Panc1 (cell line): Measurements from ENCODE around the gene HMMR. TPM values are rescaled to one million over a fixed set of nuclear protein-coding genes. Genes with fewer than 3 reads are reported as not detected.

Experiments
- ATAC-seq: fragments of 200-7000 bp; cut with Tn5 transposase; 2 replicates; pipeline ENCODE4 v1.9.1; 2020; ENCODE audit warnings: mild to moderate bottlenecking, moderate library complexity
- BruUV-seq: library from RNA; stranded (reverse); fragments of 400-500 nt; replicated peaks from 2 replicates; lab custom pipeline; 2021; lab: Mats Ljungman, UMichigan
- CTCF ChIA-PET: fragments of 300-600 bp; sonication (Branson Sonifier 250); formaldehyde crosslinking; loops from one replicate; lab custom pipeline; 2022; ENCODE audit warnings: antibody characterized with exemption; lab: Charles Lee
- POLR2A ChIA-PET: fragments of 300-600 bp; sonication (Branson Sonifier 250); formaldehyde crosslinking; loops from one replicate; lab custom pipeline; 2022; ENCODE audit warnings: antibody characterized with exemption; lab: Charles Lee
- DNase-seq: peaks from one replicate; pipeline ENCODE4 v3.0.0-alpha.2; 2010; ENCODE audit warnings: low read depth, low spot score
- H3K27ac ChIP-seq: 2 replicates; pipeline ENCODE4 v1.5.1; 2011; ENCODE audit warnings: mild to moderate bottlenecking, low read length, inconsistent platforms
- H3K27me3 ChIP-seq: fragments of 200-500 bp; sonication (Bioruptor generic); 2 replicates; pipeline ENCODE4 v1.6.0; 2014; ENCODE audit warnings: low read length, inconsistent platforms; ENCODE audit not compliant: control insufficient read depth, insufficient read depth
- H3K36me3 ChIP-seq: fragments of 200-500 bp; sonication (Bioruptor generic); 2 replicates; pipeline ENCODE4 v1.5.1; 2014; ENCODE audit warnings: inconsistent platforms, mild to moderate bottlenecking, low read length, moderate library complexity; ENCODE audit not compliant: control insufficient read depth, insufficient read depth
- H3K4me1 ChIP-seq: 2 replicates; pipeline ENCODE4 v1.5.1; 2011; ENCODE audit warnings: inconsistent platforms, mild to moderate bottlenecking, low read length, moderate library complexity; ENCODE audit not compliant: control insufficient read depth, insufficient read depth
- H3K4me3 ChIP-seq, 2 experiments: 2 replicates each; pipeline ENCODE4 v1.5.1; 2011 to 2012; ENCODE audit warnings: low read depth in 2 of 2, low read length in 2 of 2, mild to moderate bottlenecking in 2 of 2, inconsistent platforms in 1 of 2, moderate library complexity in 1 of 2
- H3K9me3 ChIP-seq: fragments of 200-500 bp; sonication (Bioruptor generic); 2 replicates; pipeline ENCODE4 v1.5.1; 2014; ENCODE audit warnings: low read depth, mild to moderate bottlenecking, inconsistent platforms, low read length, moderate library complexity; ENCODE audit not compliant: control insufficient read depth, insufficient read depth
- POLR2AphosphoS5 ChIP-seq: IDR thresholded peaks from 2 replicates; pipeline ENCODE4 v1.6.1; 2012; ENCODE audit warnings: mild to moderate bottlenecking, low read depth, low read length, moderate library complexity
- SIN3A ChIP-seq: IDR thresholded peaks from 2 replicates; pipeline ENCODE4 v1.6.1; 2012; ENCODE audit warnings: low read depth, mild to moderate bottlenecking, low read length, moderate library complexity, borderline replicate concordance; ENCODE audit not compliant: insufficient read depth
- TCF7L2 ChIP-seq: IDR thresholded peaks from 2 replicates; pipeline ENCODE4 v1.6.1; 2011; ENCODE audit warnings: mild to moderate bottlenecking, low read depth, low read length, inconsistent platforms
- in situ Hi-C: cut with HindIII; loops from 2 replicates; pipeline ENCODE4 v1.10.0; 2016; ENCODE audit warnings: low sequenced_read_pairs, low pct_unique_long_range_greater_than_20kb
- intact Hi-C: fragments of 100-400 bp; cut with micrococcal nuclease; formaldehyde crosslinking; loops from one replicate; pipeline ENCODE4 v1.10.0; 2022; ENCODE audit not compliant: unreplicated experiment
- total RNA-seq: library from RNA; stranded (reverse); gene quantifications from one replicate; pipeline ENCODE4 v1.2.1, GENCODE V29; 2021; ENCODE audit not compliant: unreplicated experiment
- TF ChIP-seq, protein P1 (sequence below): fragments of 450-650 bp; IDR thresholded peaks from 2 replicates; pipeline ENCODE4 v1.5.1; 2017; ENCODE audit warnings: mild to moderate bottlenecking
- TF ChIP-seq, protein P2 (sequence below), 2 experiments: IDR thresholded peaks; 2 replicates each; pipeline ENCODE4 v1.6.1; 2011 to 2012; ENCODE audit warnings: low read depth in 2 of 2, control low read depth in 1 of 2, low read length in 1 of 2, mild to moderate bottlenecking in 1 of 2, moderate library complexity in 1 of 2; ENCODE audit not compliant: insufficient read depth in 1 of 2

Gene HMMR
- total RNA-seq, 1 experiment from 2014 or later = 42.5 TPM

DNA sequence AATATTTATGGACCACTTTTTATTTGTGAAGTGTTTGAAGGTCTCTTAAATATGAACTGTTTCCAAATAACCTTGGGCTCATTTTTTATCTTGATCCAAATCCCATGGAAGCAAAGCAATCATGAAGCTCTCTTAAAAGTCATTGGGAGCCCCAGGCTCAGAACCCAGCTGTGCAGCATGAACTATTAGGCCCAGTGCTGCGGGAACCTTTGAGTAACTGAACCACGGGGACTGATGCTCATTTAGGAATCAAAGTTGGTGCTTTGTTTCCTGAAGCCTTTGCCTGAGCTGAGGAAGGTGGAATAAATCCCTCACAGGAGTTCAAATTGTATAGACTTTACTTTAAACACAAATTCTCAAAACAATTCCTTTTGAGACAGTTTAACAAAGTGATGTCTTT lies 72.8 kb downstream of the HMMR start:
- Histone ChIP-seq H3K4me1 (no peaks in the 10 kb centered on the region), H3K27me3 (peaks cover 6% of the 10 kb centered on the region), H3K27ac (no peak overlapping the region), H3K4me3 (no peak overlapping the region), H3K36me3 (no peaks in the 10 kb centered on the region), H3K9me3 (no peaks in the 10 kb centered on the region)
- intact Hi-C loops = no loop called here
- CTCF ChIA-PET = no interaction called here
- TF ChIP-seq SIN3A (no peak), TCF7L2 (no peak), POLR2AphosphoS5 (no peak)
- POLR2A ChIA-PET = no interaction called here
- ATAC-seq (no peak), DNase-seq (no peak)
- in situ Hi-C loops = no loop called here
- no TSS peak for BruUV-seq

DNA sequence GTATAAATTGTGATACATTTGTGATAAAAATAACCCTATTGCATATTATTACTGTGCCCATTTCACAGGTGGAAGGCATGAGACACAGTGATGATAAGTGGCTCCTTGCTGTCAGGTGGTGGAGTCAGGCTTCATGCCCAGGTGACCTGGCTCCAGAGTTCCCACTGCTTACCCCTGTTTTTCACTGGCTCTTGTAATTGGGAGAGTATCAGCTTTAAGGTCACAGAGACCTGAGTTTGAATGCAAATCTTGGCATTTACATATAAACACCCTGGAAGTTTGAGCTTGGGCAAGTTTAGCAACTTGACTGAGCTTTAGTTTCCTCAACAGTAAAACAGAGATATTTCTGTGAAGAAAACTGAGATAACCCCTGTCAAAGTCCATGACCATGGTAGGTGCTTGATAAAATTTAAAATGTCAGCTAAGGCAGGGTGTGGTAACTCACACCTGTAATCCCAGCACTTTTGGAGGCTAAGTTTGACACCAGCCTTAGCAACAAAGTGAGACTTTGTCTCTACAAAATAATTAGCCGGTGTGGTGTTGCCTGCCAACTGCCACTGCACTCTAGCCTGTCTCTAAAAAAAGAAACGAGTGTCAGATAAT lies 74.2 kb downstream of the HMMR start:
- ChIA-PET CTCF (interaction anchor here (0.6 kb wide), 1 partner anchor 121 kb away, joined by 3 read pairs; no protein-coding TSS in a partner anchor), POLR2A (no interaction called here)
- Histone ChIP-seq H3K4me1 (no peaks in the 10 kb centered on the region), H3K36me3 (no peaks in the 10 kb centered on the region), H3K9me3 (no peaks in the 10 kb centered on the region), H3K4me3 (no peak overlapping the region), H3K27me3 (peaks cover 8% of the 10 kb centered on the region), H3K27ac (no peak overlapping the region)
- in situ Hi-C loops = no loop called here
- intact Hi-C loops = no loop called here
- ATAC-seq (no peak), DNase-seq (no peak)
- no TSS peak for BruUV-seq
- TF ChIP-seq, protein P1, sequence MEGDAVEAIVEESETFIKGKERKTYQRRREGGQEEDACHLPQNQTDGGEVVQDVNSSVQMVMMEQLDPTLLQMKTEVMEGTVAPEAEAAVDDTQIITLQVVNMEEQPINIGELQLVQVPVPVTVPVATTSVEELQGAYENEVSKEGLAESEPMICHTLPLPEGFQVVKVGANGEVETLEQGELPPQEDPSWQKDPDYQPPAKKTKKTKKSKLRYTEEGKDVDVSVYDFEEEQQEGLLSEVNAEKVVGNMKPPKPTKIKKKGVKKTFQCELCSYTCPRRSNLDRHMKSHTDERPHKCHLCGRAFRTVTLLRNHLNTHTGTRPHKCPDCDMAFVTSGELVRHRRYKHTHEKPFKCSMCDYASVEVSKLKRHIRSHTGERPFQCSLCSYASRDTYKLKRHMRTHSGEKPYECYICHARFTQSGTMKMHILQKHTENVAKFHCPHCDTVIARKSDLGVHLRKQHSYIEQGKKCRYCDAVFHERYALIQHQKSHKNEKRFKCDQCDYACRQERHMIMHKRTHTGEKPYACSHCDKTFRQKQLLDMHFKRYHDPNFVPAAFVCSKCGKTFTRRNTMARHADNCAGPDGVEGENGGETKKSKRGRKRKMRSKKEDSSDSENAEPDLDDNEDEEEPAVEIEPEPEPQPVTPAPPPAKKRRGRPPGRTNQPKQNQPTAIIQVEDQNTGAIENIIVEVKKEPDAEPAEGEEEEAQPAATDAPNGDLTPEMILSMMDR = no peak
- TF ChIP-seq TCF7L2 (no peak), SIN3A (no peak), POLR2AphosphoS5 (no peak)
- TF ChIP-seq, protein P2, sequence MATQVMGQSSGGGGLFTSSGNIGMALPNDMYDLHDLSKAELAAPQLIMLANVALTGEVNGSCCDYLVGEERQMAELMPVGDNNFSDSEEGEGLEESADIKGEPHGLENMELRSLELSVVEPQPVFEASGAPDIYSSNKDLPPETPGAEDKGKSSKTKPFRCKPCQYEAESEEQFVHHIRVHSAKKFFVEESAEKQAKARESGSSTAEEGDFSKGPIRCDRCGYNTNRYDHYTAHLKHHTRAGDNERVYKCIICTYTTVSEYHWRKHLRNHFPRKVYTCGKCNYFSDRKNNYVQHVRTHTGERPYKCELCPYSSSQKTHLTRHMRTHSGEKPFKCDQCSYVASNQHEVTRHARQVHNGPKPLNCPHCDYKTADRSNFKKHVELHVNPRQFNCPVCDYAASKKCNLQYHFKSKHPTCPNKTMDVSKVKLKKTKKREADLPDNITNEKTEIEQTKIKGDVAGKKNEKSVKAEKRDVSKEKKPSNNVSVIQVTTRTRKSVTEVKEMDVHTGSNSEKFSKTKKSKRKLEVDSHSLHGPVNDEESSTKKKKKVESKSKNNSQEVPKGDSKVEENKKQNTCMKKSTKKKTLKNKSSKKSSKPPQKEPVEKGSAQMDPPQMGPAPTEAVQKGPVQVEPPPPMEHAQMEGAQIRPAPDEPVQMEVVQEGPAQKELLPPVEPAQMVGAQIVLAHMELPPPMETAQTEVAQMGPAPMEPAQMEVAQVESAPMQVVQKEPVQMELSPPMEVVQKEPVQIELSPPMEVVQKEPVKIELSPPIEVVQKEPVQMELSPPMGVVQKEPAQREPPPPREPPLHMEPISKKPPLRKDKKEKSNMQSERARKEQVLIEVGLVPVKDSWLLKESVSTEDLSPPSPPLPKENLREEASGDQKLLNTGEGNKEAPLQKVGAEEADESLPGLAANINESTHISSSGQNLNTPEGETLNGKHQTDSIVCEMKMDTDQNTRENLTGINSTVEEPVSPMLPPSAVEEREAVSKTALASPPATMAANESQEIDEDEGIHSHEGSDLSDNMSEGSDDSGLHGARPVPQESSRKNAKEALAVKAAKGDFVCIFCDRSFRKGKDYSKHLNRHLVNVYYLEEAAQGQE (IDR thresholded peaks at IDR 0.05; ENCODE audit: insufficient read depth in 1 of 2, low read depth in 2 of 2, low read length in 1 of 2) = no peak

DNA sequence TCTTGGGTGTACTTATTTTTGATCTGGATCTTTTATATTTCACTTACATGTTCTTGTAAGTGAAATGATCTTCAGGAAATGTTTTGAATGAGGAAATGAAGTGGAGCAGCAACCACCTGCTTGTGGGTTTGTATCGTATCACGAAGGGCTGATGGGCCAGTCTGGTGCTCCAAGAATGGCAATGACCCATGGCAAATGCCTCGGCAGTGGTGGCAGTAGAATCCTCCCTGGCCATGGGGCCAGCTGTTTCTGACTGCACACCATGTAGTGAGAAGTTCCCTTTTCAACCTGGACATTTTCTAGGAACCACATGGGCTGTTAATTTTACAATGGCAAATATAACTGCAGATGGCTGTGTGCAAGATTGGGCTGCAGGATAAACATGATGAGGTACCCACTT lies 74.9 kb downstream of the HMMR start:
- DNase-seq (no peak), ATAC-seq (no peak)
- peaks cover 8% of the 10 kb centered on the region for H3K27me3 ChIP-seq
- POLR2A ChIA-PET = no interaction called here
- H3K4me1 ChIP-seq = no peaks in the 10 kb centered on the region
- no peak overlapping the region for H3K4me3 ChIP-seq
- in situ Hi-C loops (no loop called here), intact Hi-C loops (no loop called here)
- no peak overlapping the region for H3K27ac ChIP-seq
- no peaks in the 10 kb centered on the region for H3K36me3 ChIP-seq
- no peaks in the 10 kb centered on the region for H3K9me3 ChIP-seq
- CTCF ChIA-PET = no interaction called here
- TF ChIP-seq POLR2AphosphoS5 = no peak
- TF ChIP-seq SIN3A = no peak
- TF ChIP-seq, protein P1 = no peak
- no peak for TF ChIP-seq TCF7L2
- TF ChIP-seq, protein P2 (IDR thresholded peaks at IDR 0.05; ENCODE audit: insufficient read depth in 1 of 2, low read depth in 2 of 2, low read length in 1 of 2) = no peak
- BruUV-seq = no TSS peak
